Subcutaneous adipose tissue (tissue), 4 donors: ENCODE results near the gene NYAP2. TPM values are rescaled to one million over a fixed set of nuclear protein-coding genes. Genes with fewer than 3 reads are reported as not detected.

Experiments used
- CTCF ChIP-seq: fragments of 450-650 bp; IDR thresholded peaks from one replicate; pipeline ENCODE4 v1.5.1; 2016; ENCODE audit warnings: low read depth, mild to moderate bottlenecking, control low read depth, antibody characterized with exemption, moderate library complexity
- total RNA-seq, 4 donors: library from RNA; depleted of rRNA; stranded (reverse); fragments of >200 nt; gene quantifications; one replicate each; pipeline ENCODE4 v1.1.0, GENCODE V29; 2016

The NYAP2 gene
- total RNA-seq: under 1 TPM in 1 of 4 donors, not detected in 3; 0.19 TPM

- TF ChIP-seq CTCF: no peak
These were observed at the start of gene NYAP2 for GRCh38 chr2:225399504-225399903. Gene NYAP2, plus strand, starts transcription at chr2:225399710. Its CDS starts 9,171 bp downstream, at chr2:225408881.

DNA sequence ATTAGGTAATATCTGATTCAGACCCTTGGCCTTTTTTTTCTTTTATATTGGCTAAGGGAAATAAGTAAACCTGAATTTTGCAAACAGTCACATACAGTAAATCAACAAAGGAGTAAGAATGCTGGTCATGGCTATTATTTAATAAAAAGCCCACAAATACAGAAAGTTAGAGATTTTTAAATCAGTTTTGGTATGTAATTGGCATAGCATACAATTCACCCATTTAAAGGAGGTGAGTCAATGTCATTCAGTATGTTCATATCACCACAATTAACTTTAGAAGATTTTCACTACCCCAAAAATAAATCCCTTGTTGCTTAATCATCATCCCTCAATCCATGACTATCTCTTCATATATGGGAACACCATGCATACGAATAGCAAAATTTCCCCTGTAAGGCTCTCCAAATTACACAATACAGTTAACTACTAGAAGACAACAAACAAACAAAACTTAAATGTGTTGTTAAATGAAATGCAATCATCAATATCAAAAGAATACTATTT is 45.9 kb upstream of the NYAP2 start:
- no peak for TF ChIP-seq CTCF

GRCh38 chr2:225354281-225354774 is 45.2 kb upstream of the NYAP2 start:
- no peak for TF ChIP-seq CTCF

- no peak for TF ChIP-seq CTCF
These were observed 43.7 kb upstream of the NYAP2 start for GRCh38 chr2:225355788-225356187.

- TF ChIP-seq CTCF: no peak
These were observed 32.8 kb upstream of the NYAP2 start for GRCh38 chr2:225366731-225367130.

DNA sequence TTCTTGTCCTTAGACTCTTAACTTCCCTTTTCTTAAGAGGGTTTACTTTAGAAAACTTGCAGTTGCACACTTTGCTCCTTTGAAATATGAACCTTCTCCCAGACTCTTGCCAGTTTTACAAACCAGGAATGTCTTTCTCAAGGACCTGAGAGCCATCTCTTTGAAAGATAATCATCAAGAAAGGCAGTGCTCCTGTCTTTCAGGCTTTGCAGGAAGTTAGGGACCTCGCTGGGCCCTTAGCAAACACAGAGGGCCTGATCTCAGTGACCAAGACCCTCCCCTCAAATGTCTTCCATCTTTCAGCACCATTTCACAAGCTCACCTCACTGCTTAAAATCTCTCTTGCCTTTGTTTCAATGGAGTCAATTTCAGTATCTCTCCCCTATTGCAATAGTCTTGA is 32.0 kb upstream of the NYAP2 start:
- no peak for TF ChIP-seq CTCF

GRCh38 chr2:225378984-225379383 is 20.5 kb upstream of the NYAP2 start:
- TF ChIP-seq CTCF: no peak
